ENCODE data around the gene RYR2. TPM values are rescaled to one million over a fixed set of nuclear protein-coding genes. Genes with fewer than 3 reads are reported as not detected.

Gene RYR2
- total RNA-seq, 3 donors from 2014 or later = 0.35 to 5.9 (median 0.94) TPM

DNA sequence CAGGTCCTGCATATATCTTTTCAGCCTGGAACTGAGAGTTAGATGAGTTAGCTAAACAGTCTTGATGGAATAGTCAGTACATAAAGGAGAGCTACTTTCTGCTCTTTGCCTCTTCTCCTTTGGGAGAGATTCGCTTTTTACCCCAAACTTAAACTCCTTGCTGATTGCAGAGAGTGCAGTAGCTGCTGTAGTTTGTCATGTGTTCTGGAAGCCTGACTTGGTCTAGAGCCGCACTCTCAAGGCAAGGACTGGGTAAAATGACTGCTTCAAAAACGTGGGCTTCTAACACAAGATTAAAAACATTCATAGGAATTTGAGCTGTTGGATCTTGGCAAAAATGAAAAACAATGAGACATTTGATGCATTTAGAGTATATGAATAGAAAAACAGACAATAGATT is 351.6 kb downstream of the RYR2 start:
- Histone ChIP-seq H3K9me3 (no peaks in the 10 kb centered on the region), H3K4me1 (ENCODE audit: low read depth) (no peaks in the 10 kb centered on the region), H3K36me3 (ENCODE audit: low read depth) (no peaks in the 10 kb centered on the region), H3K4me3 (no peak overlapping the region)
- ATAC-seq (no peak), DNase-seq (no peak)
- intact Hi-C loops (cut with DNase I, micrococcal nuclease) = loop anchor here in 1 of 2 donors (10.0 kb wide), 1 partner anchor 629 kb away; no protein-coding TSS in a partner anchor
- TF ChIP-seq, protein P1, sequence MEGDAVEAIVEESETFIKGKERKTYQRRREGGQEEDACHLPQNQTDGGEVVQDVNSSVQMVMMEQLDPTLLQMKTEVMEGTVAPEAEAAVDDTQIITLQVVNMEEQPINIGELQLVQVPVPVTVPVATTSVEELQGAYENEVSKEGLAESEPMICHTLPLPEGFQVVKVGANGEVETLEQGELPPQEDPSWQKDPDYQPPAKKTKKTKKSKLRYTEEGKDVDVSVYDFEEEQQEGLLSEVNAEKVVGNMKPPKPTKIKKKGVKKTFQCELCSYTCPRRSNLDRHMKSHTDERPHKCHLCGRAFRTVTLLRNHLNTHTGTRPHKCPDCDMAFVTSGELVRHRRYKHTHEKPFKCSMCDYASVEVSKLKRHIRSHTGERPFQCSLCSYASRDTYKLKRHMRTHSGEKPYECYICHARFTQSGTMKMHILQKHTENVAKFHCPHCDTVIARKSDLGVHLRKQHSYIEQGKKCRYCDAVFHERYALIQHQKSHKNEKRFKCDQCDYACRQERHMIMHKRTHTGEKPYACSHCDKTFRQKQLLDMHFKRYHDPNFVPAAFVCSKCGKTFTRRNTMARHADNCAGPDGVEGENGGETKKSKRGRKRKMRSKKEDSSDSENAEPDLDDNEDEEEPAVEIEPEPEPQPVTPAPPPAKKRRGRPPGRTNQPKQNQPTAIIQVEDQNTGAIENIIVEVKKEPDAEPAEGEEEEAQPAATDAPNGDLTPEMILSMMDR (IDR thresholded peaks at IDR 0.05) = no peak

DNA sequence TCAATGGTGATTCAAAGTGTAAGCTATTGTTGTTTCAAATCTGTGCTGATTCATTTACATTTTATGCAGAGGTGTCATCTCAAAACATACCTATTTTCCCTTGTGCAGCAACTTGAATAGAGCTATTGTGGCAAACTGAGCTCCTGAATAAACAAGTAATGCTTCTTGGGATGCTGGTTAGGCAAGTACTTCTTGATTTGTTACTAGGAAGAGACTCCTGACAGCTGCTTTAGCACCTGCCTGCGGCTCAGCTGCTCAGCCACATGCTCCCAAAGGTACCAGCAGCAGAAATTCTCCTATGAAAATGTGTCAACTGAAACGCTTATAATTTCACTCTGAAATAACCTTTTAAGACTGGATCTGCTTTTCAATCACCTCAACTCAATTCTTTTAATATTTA is 352.3 kb downstream of the RYR2 start:
- intact Hi-C loops (cut with DNase I, micrococcal nuclease) = loop anchor here in 1 of 2 donors (10.0 kb wide), 1 partner anchor 629 kb away; no protein-coding TSS in a partner anchor
- TF ChIP-seq, protein P1 (IDR thresholded peaks at IDR 0.05) = no peak
- H3K36me3 ChIP-seq (ENCODE audit: low read depth) = no peaks in the 10 kb centered on the region
- H3K9me3 ChIP-seq = no peaks in the 10 kb centered on the region
- H3K4me1 ChIP-seq (ENCODE audit: low read depth) = no peaks in the 10 kb centered on the region
- no peak overlapping the region for H3K4me3 ChIP-seq
- ATAC-seq (no peak), DNase-seq (no peak)

DNA sequence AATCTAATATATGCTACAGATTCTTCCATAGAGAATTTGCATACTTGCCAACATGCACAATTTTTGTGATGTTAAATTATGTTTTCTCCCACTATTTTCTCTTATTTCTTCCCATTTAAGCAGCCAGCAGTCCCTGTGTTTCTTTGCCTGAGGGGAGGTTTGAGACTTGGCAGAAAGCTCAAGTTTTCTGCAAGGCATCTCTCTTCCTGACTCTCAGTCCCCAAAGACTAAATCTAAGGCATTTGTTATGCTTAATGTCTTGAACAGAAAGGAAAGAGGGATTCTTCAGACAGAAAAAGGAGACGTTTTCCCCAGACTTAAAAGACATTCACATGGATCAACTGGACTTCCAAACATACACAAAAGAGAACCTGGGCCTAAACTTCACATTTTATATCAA is 354.4 kb downstream of the RYR2 start:
- H3K4me3 ChIP-seq = no peak overlapping the region
- no peaks in the 10 kb centered on the region for H3K4me1 ChIP-seq (ENCODE audit: low read depth)
- no peak for DNase-seq
- no peak for ATAC-seq
- peaks cover 3% of the 10 kb centered on the region for H3K9me3 ChIP-seq
- TF ChIP-seq, protein P1 (IDR thresholded peaks at IDR 0.05) = no peak
- intact Hi-C loops (cut with DNase I, micrococcal nuclease) = loop anchor here in 1 of 2 donors (10.0 kb wide), 1 partner anchor 632 kb away; no protein-coding TSS in a partner anchor
- H3K36me3 ChIP-seq (ENCODE audit: low read depth) = no peaks in the 10 kb centered on the region

- Histone ChIP-seq H3K4me3 (no peak overlapping the region), H3K36me3 (ENCODE audit: low read depth) (no peaks in the 10 kb centered on the region), H3K4me1 (ENCODE audit: low read depth) (no peaks in the 10 kb centered on the region), H3K9me3 (peaks cover 3% of the 10 kb centered on the region)
- TF ChIP-seq, protein P1 (IDR thresholded peaks at IDR 0.05) = no peak
- intact Hi-C loops (cut with DNase I, micrococcal nuclease) = loop anchor here in 1 of 2 donors (10.0 kb wide), 1 partner anchor 634 kb away; no protein-coding TSS in a partner anchor
- no peak for DNase-seq
- no peak for ATAC-seq
Measured at GRCh38 chr1:237398751-237399150, 356.8 kb downstream of the RYR2 start.

- no peak overlapping the region for H3K4me3 ChIP-seq
- DNase-seq (no peak), ATAC-seq (no peak)
- TF ChIP-seq, protein P1 (IDR thresholded peaks at IDR 0.05) = no peak
- intact Hi-C loops (cut with DNase I, micrococcal nuclease) = no loop called here
- no peaks in the 10 kb centered on the region for H3K9me3 ChIP-seq
- no peaks in the 10 kb centered on the region for H3K4me1 ChIP-seq (ENCODE audit: low read depth)
- no peaks in the 10 kb centered on the region for H3K36me3 ChIP-seq (ENCODE audit: low read depth)
Measured at GRCh38 chr1:237405912-237406311, 363.9 kb downstream of the RYR2 start.

DNA sequence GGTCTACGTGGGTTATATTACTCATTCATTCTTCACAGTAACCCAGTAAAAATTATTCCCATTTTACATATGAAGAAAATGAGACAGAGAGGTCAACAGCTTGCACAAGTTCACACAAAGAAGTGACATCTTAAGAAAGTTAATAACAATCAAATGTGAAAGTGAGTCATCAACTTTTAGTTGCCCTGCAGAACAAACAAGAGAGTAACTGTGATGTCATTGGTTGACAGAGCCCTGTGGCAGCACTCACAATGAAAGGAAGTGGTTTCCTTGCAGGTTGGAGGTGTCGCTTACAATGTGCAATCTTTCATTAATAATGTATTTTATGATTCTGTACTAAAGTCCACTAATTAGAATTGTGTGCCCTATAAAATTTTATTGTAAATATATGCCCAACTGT is 369.6 kb downstream of the RYR2 start:
- no peak overlapping the region for H3K4me3 ChIP-seq
- TF ChIP-seq, protein P1 (IDR thresholded peaks at IDR 0.05) = no peak
- intact Hi-C loops (cut with DNase I, micrococcal nuclease) = no loop called here
- H3K9me3 ChIP-seq = no peaks in the 10 kb centered on the region
- no peaks in the 10 kb centered on the region for H3K4me1 ChIP-seq (ENCODE audit: low read depth)
- DNase-seq (no peak), ATAC-seq (peak; percentile 51)
- no peaks in the 10 kb centered on the region for H3K36me3 ChIP-seq (ENCODE audit: low read depth)
